GM13976 (cell line): ENCODE measurements around the gene ACY1.

Experiments
- DNase-seq: peaks from one replicate; pipeline ENCODE4 v3.0.0; 2012; ENCODE audit warnings: low spot score
- in situ Hi-C: fragments of 300-500 bp; cut with MboI; formaldehyde crosslinking; loops from one replicate; pipeline ENCODE4 v1.12.0; 2022; ENCODE audit warnings: low sequenced_read_pairs, mixed read lengths, inconsistent platforms; ENCODE audit not compliant: unreplicated experiment
- TF ChIP-seq, protein P1 (sequence below): IDR thresholded peaks from 2 replicates; pipeline ENCODE4 v1.5.1; 2012; ENCODE audit warnings: borderline replicate concordance, mild to moderate bottlenecking; ENCODE audit not compliant: insufficient read depth; ENCODE audit errors: extremely low read depth, missing control alignments, control extremely low read depth

ACY1 gene

GRCh38 chr3:52022323-52023100, 39.2 kb downstream of the ACY1 start:
- in situ Hi-C loops: no loop called here
- TF ChIP-seq, protein P1, sequence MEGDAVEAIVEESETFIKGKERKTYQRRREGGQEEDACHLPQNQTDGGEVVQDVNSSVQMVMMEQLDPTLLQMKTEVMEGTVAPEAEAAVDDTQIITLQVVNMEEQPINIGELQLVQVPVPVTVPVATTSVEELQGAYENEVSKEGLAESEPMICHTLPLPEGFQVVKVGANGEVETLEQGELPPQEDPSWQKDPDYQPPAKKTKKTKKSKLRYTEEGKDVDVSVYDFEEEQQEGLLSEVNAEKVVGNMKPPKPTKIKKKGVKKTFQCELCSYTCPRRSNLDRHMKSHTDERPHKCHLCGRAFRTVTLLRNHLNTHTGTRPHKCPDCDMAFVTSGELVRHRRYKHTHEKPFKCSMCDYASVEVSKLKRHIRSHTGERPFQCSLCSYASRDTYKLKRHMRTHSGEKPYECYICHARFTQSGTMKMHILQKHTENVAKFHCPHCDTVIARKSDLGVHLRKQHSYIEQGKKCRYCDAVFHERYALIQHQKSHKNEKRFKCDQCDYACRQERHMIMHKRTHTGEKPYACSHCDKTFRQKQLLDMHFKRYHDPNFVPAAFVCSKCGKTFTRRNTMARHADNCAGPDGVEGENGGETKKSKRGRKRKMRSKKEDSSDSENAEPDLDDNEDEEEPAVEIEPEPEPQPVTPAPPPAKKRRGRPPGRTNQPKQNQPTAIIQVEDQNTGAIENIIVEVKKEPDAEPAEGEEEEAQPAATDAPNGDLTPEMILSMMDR: no peak
- DNase-seq: no peak

DNA sequence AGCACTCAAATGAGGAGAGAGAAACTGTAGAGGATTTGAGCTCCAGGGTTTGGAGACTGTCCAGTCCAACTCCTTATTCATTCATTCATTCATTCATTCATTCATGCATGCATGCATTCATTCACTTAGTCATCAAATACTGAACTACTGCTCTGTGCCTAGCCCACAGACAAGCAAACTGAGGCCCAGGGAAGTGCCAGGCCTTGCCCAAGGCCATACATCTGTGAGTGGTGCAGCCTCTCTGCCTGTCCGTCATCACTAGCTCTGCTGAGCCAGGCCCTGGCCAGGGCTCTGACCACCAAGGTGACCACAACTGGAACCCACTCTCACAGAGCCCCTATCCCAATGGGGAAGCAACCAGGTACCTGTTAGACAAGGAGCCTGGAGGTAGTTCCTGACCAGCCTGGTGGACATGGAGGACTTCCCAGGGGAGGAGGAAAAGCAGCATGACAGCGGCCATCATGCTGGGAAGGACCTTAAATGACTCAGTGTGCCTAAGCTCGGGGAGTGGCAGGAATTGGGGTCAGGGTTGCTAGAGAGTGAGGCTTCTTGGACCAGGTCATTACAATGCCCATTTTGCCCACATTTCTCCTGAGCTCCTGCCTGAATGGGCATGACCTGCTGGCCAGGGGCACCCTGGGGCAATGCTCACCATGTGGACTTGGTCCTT, 39.9 kb downstream of the ACY1 start:
- TF ChIP-seq, protein P1: no peak
- in situ Hi-C loops: no loop called here
- DNase-seq: no peak

- DNase-seq: peak; percentile 77
- TF ChIP-seq, protein P1: no peak
- in situ Hi-C loops: no loop called here
Measured at GRCh38 chr3:52023860-52024764, 40.8 kb downstream of the ACY1 start.

DNA sequence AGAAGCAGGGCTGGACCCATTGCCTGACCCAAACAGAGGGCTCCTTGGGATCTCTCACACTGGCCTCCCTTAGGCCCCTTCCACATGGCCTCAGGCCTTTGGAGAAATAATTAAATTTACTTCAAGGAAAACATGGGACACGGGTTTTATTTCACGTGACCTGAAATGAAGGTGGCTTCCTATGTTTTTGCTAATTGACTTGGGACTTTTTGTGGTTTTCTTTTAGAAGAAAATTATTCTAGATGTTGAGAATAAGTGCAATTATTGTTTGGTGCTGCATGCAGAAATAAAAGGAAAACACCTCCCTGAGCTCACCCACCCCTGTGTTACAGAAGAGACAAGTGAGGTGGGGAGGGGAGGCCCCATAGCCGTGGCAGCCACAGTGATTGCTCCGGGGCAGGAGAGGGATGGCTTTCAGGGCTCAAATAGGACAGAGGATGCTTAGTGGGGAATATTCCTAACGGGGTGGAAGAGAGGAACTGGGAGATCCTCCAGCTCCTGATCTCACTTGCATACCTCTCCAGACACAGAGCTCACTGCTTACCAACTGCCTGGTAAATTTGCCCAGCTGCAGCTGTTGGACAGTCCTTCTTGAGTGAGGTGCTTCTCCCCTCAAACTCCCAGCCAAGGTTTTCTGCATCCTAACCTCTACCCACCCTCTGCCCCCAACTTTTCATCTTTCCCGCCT, 41.6 kb downstream of the ACY1 start:
- no peak for DNase-seq
- in situ Hi-C loops: no loop called here
- TF ChIP-seq, protein P1: no peak

- TF ChIP-seq, protein P1: no peak
- DNase-seq: no peak
- in situ Hi-C loops: no loop called here
Measured at GRCh38 chr3:52025453-52025852, 42.1 kb downstream of the ACY1 start.

DNA sequence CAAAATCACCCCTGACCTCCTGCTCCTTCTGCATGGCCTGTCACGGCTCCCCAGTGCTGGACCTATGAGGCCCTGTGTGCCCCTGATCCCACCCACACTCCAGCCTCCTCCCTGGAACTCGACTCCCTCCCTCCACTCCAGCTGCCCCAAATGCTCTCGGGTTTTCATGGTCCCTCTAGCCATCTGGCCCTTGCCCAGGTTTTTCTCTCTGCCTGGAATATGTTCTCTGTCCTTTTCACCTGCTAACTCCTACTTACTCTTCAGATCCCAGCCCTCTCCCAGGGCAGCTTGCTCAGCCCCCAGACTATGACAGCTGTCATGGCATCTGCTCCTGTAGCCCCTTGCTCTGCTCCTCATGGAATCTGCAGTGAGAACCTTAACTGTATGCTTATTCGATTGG, 42.7 kb downstream of the ACY1 start:
- in situ Hi-C loops: no loop called here
- TF ChIP-seq, protein P1: no peak
- DNase-seq: no peak
